WTC11 (cell line): ENCODE measurements around the gene HSF5.

Source experiments
- CREM ChIP-seq: sonication (generic); formaldehyde crosslinking; IDR thresholded peaks from 2 replicates; pipeline ENCODE4 v1.8.1; 2022; ENCODE audit warnings: mild to moderate bottlenecking, missing genetic modification reagents, moderate library complexity
- CTCF ChIP-seq: fragments of 200-600 bp; IDR thresholded peaks from 2 replicates; pipeline ENCODE4 v1.8.0; 2022; ENCODE audit warnings: antibody characterized with exemption
- ELF4 ChIP-seq: sonication (generic); formaldehyde crosslinking; IDR thresholded peaks from 2 replicates; pipeline ENCODE4 v1.8.1; 2022; ENCODE audit warnings: low read depth, mild to moderate bottlenecking, moderate library complexity, missing genetic modification reagents
- JUN ChIP-seq: sonication (generic); formaldehyde crosslinking; IDR thresholded peaks from 2 replicates; pipeline ENCODE4 v1.8.0; 2023; ENCODE audit warnings: mild to moderate bottlenecking, missing genetic modification reagents
- MAX ChIP-seq: sonication (generic); formaldehyde crosslinking; IDR thresholded peaks from 2 replicates; pipeline ENCODE4 v1.8.0; 2022; ENCODE audit warnings: mild to moderate bottlenecking, missing genetic modification reagents
- NFATC4 ChIP-seq: fragments of 250-450 bp; sonication (Bioruptor Pico); IDR thresholded peaks from 2 replicates; pipeline ENCODE4 v1.9.0; 2021; ENCODE audit warnings: mild to moderate bottlenecking
- RELA ChIP-seq: sonication (generic); formaldehyde crosslinking; IDR thresholded peaks from 2 replicates; pipeline ENCODE4 v1.8.1; 2022; ENCODE audit warnings: missing genetic modification reagents, mild to moderate bottlenecking, borderline replicate concordance
- SP1 ChIP-seq: sonication (generic); formaldehyde crosslinking; conservative IDR thresholded peaks from 2 replicates; pipeline ENCODE4 v1.8.1; 2022; ENCODE audit warnings: missing genetic modification reagents
- TF ChIP-seq, protein P1 (sequence below): sonication (generic); formaldehyde crosslinking; IDR thresholded peaks from 2 replicates; pipeline ENCODE4 v1.8.1; 2022; ENCODE audit warnings: mild to moderate bottlenecking, missing genetic modification reagents, moderate library complexity, borderline replicate concordance
- TF ChIP-seq, protein P2 (sequence below): sonication (generic); formaldehyde crosslinking; IDR thresholded peaks from 2 replicates; pipeline ENCODE4 v1.8.1; 2023; ENCODE audit warnings: mild to moderate bottlenecking, missing genetic modification reagents, moderate library complexity

DNA sequence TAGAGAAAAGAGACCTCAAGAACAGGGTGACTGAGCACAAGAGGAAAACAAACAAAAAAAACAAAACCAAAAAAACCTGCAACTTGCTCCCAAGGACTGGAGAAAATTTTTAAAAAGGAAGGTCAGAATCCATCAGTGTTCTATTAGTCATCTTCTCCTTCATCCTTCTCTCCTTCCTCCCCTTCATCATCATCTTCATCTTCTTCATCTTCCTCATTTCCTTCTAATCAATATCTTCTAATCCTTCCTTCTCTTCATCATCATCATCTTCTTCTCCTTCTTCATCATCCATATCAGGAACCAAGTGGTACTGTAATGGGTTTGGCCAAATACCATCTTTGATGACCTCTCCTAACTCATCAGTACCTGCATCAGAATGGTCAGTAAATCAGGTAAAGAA, 12.2 kb downstream of the HSF5 start:
- TF ChIP-seq CTCF (no peak), JUN (CRISPR knock-in tag) (no peak), SP1 (CRISPR knock-in tag) (no peak), ELF4 (CRISPR knock-in tag) (no peak), RELA (CRISPR knock-in tag) (no peak), NFATC4 (CRISPR knock-in tag) (no peak), CREM (CRISPR knock-in tag) (no peak), MAX (CRISPR knock-in tag) (no peak)
- TF ChIP-seq, protein P1, sequence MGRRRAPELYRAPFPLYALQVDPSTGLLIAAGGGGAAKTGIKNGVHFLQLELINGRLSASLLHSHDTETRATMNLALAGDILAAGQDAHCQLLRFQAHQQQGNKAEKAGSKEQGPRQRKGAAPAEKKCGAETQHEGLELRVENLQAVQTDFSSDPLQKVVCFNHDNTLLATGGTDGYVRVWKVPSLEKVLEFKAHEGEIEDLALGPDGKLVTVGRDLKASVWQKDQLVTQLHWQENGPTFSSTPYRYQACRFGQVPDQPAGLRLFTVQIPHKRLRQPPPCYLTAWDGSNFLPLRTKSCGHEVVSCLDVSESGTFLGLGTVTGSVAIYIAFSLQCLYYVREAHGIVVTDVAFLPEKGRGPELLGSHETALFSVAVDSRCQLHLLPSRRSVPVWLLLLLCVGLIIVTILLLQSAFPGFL (CRISPR knock-in tag) = no peak
- TF ChIP-seq, protein P2, sequence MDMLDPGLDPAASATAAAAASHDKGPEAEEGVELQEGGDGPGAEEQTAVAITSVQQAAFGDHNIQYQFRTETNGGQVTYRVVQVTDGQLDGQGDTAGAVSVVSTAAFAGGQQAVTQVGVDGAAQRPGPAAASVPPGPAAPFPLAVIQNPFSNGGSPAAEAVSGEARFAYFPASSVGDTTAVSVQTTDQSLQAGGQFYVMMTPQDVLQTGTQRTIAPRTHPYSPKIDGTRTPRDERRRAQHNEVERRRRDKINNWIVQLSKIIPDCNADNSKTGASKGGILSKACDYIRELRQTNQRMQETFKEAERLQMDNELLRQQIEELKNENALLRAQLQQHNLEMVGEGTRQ (CRISPR knock-in tag) = no peak
